Measurements from ENCODE around the gene INVS.

DNA sequence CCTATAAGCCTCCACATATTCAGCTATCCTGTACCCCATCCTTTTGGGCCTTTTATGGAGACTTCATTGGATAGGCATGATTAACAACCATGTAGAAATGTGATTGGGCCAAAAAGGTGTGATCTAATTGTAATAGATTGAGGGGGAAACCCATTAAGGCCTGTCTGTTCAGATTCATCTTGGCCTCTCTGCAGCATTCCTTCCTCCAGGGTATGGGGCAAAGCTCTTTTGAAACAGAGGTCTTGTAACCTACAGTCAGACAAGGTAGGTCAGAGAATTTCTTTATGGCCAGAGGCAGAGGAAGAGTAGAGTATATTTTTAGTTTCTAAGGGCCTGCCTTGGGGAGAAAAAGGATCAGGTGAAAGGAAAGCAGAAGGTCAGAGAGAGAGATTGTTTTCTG lies 98.5 kb downstream of the INVS start:
- TF ChIP-seq, protein P1, sequence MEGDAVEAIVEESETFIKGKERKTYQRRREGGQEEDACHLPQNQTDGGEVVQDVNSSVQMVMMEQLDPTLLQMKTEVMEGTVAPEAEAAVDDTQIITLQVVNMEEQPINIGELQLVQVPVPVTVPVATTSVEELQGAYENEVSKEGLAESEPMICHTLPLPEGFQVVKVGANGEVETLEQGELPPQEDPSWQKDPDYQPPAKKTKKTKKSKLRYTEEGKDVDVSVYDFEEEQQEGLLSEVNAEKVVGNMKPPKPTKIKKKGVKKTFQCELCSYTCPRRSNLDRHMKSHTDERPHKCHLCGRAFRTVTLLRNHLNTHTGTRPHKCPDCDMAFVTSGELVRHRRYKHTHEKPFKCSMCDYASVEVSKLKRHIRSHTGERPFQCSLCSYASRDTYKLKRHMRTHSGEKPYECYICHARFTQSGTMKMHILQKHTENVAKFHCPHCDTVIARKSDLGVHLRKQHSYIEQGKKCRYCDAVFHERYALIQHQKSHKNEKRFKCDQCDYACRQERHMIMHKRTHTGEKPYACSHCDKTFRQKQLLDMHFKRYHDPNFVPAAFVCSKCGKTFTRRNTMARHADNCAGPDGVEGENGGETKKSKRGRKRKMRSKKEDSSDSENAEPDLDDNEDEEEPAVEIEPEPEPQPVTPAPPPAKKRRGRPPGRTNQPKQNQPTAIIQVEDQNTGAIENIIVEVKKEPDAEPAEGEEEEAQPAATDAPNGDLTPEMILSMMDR (IDR thresholded peaks at IDR 0.05) = no peak
- no peak for TF ChIP-seq POLR2AphosphoS5 (IDR thresholded peaks at IDR 0.05)
